Right lobe of liver (tissue), 6 donors: Measurements from ENCODE around the gene USP48. TPM values are rescaled to one million over a fixed set of nuclear protein-coding genes. Genes with fewer than 3 reads are reported as not detected.
A peak's percentile ranks its signal among the peaks of the same experiment; 100 is the strongest.

Experiments used
- ATAC-seq, 4 donors: fragments of 200-7000 bp; cut with Tn5 transposase; one replicate each; pipeline ENCODE4 v1.9.1; 2020; ENCODE audit warnings: mild to moderate bottlenecking in 4 of 4, moderate library complexity in 4 of 4
- DNase-seq, 3 donors: peaks; one replicate each; pipeline ENCODE4 v3.0.0-alpha.2; 2020
- H3K27ac ChIP-seq, 3 donors: fragments of 200-600 bp; one replicate each; pipeline ENCODE4 v1.8.0; 2022
- H3K27me3 ChIP-seq, 2 donors: fragments of 200-600 bp; one replicate each; pipeline ENCODE4 v1.8.0; 2022
- H3K36me3 ChIP-seq, 4 donors: fragments of 200-600 bp; sonication (generic) in 1 of 4; one replicate each; pipeline versions ENCODE4 v1.5.1 to v1.8.0; 2017 to 2022; ENCODE audit warnings: control low read depth in 1 of 4
- H3K4me1 ChIP-seq, 4 donors: fragments of 200-600 bp; sonication (generic) in 1 of 4; one replicate each; pipeline versions ENCODE4 v1.5.1 to v1.8.0; 2017 to 2022; ENCODE audit warnings: control low read depth in 1 of 4
- H3K4me3 ChIP-seq, 3 donors: fragments of 200-600 bp; one replicate each; pipeline ENCODE4 v1.8.0; 2022
- H3K9me3 ChIP-seq, 4 donors: fragments of 200-600 bp; sonication (generic) in 1 of 4; one replicate each; pipeline versions ENCODE4 v1.5.1 to v1.8.0; 2017 to 2022; ENCODE audit warnings: control low read depth in 1 of 4
- POLR2A ChIP-seq: fragments of 450-650 bp; IDR thresholded peaks from one replicate; pipeline ENCODE4 v1.6.1; 2017; ENCODE audit warnings: antibody characterized with exemption, mild to moderate bottlenecking
- WGBS: methylation state at CpG from one replicate; pipeline ENCODE4 v1.1.6; 2018; ENCODE audit warnings: low coverage, low lambda C conversion rate; ENCODE audit not compliant: insufficient coverage; ENCODE audit errors: missing lambda C conversion rate; 5-methylcytosine and 5-hydroxymethylcytosine counted together
- intact Hi-C, 2 donors: fragments of 100-400 bp; cut with DNase I; formaldehyde crosslinking; loops; one replicate each; pipeline versions ENCODE4 v1.11.2 to v1.14.1; 2022
- total RNA-seq, 6 experiments: library from RNA; depleted of rRNA in 2 of 6; stranded (reverse); fragments of >200 nt in 2 of 6; fragmentation: NEBNext Ultra II Directional in 3 of 6; extraction: Animal tissue kit (Norgen Biotek cat#: 25700) in 3 of 6; gene quantifications; one replicate each; pipeline versions ENCODE4 v1.1.0 to v1.2.4, GENCODE V29; 2016 to 2023
- TF ChIP-seq, protein P1 (sequence below), 4 donors: fragments of 200-600 bp in 3 of 4; fragments of 450-650 bp in 1 of 4; IDR thresholded peaks; one replicate each; pipeline versions ENCODE4 v1.5.1 to v1.8.0; 2016 to 2022; ENCODE audit warnings: antibody characterized with exemption in 4 of 4, mild to moderate bottlenecking in 2 of 4
- donor health status: DM: no; HTN: yes; CAD: no.
- donor health status: DM: no; HTN: no; CAD: no.
- donor health status: DM: no; HTN: no; CAD: no.
- donor health status: DM: no; HTN: yes; CAD: no.
- donor health status: DM: no; HTN: yes; CAD: no.

Gene USP48
- total RNA-seq, 6 experiments from 2014 or later, result 21.3 to 24.5 (median 22.8) TPM

DNA sequence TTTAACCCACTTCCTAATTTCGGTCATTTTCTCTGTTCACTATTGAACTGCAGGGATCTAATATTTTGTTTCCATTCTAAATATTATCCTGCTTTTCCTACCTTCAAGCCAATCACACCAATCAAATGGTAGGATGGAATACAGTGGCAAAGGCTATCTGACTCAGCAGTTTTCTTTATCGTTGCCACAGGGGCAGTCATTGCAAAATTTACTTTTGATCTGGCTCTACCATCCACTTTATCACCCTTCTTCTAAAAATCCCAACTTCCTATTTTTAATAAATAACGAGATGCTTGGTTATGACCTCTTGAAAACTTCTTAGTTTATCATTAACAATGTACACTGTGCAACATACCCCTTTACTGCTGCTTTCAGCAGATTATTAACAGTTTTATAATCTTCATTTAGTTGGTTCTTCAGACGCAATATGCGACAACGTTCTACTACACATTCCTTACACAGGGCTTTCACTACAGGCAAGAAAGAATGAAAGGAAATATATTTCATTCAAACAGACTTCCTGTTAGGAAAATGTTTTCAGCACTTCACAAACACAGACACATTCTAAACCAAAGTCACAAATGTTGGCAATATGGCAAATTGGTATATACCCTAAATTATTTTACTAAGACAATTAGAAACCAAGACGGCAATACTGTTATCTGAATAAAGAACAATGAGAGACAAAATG, 61.5 kb downstream of the USP48 start:
- no peaks in the 10 kb centered on the region for H3K27me3 ChIP-seq
- intact Hi-C loops, result no loop called here
- H3K9me3 ChIP-seq, result no peaks in the 10 kb centered on the region
- peak overlapping the region in 1 of 3 donors; percentile 45 for H3K27ac ChIP-seq
- TF ChIP-seq POLR2A, result no peak
- TF ChIP-seq, protein P1, sequence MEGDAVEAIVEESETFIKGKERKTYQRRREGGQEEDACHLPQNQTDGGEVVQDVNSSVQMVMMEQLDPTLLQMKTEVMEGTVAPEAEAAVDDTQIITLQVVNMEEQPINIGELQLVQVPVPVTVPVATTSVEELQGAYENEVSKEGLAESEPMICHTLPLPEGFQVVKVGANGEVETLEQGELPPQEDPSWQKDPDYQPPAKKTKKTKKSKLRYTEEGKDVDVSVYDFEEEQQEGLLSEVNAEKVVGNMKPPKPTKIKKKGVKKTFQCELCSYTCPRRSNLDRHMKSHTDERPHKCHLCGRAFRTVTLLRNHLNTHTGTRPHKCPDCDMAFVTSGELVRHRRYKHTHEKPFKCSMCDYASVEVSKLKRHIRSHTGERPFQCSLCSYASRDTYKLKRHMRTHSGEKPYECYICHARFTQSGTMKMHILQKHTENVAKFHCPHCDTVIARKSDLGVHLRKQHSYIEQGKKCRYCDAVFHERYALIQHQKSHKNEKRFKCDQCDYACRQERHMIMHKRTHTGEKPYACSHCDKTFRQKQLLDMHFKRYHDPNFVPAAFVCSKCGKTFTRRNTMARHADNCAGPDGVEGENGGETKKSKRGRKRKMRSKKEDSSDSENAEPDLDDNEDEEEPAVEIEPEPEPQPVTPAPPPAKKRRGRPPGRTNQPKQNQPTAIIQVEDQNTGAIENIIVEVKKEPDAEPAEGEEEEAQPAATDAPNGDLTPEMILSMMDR (IDR thresholded peaks at IDR 0.05), result no peak
- H3K4me1 ChIP-seq, result peaks cover 0 to 16% (median 0%) of the 10 kb centered on the region in 4 donors
- peaks cover 0 to 34% (median 2%) of the 10 kb centered on the region in 4 donors for H3K36me3 ChIP-seq
- WGBS, result 23% methylated on average over 7 of the region's 7 CpGs
- no peak overlapping the region for H3K4me3 ChIP-seq
- ATAC-seq (peak; percentile 67 to 82 (median 70)), DNase-seq (no peak)

DNA sequence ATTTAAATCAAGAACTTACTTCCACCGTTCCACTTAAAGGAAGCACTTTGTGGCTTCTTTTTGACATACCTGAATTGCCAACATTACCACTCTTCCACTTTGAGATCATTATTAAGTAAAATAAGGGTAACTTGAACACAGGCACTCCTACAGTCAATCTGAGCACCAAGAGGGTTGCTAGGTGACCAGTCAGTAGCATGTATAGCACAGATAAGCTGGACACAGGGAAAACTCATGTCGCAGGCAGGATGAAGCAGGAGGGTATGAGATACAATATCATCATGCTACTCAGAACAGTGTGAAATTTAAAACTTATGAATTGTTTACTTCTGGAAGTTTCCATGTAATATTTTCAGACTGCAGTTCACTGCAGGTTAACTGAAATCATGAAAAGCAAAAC, 66.8 kb downstream of the USP48 start:
- peaks cover 0 to 5% (median 0%) of the 10 kb centered on the region in 4 donors for H3K4me1 ChIP-seq
- H3K27ac ChIP-seq, result no peak overlapping the region
- H3K36me3 ChIP-seq, result peaks cover 0 to 71% (median 10%) of the 10 kb centered on the region in 4 donors
- DNase-seq (no peak), ATAC-seq (no peak)
- no peaks in the 10 kb centered on the region for H3K27me3 ChIP-seq
- H3K9me3 ChIP-seq, result no peaks in the 10 kb centered on the region
- intact Hi-C loops, result no loop called here
- TF ChIP-seq, protein P1 (IDR thresholded peaks at IDR 0.05), result no peak
- TF ChIP-seq POLR2A, result no peak
- 88% methylated on average over 2 of the region's 2 CpGs for WGBS
- no peak overlapping the region for H3K4me3 ChIP-seq

DNA sequence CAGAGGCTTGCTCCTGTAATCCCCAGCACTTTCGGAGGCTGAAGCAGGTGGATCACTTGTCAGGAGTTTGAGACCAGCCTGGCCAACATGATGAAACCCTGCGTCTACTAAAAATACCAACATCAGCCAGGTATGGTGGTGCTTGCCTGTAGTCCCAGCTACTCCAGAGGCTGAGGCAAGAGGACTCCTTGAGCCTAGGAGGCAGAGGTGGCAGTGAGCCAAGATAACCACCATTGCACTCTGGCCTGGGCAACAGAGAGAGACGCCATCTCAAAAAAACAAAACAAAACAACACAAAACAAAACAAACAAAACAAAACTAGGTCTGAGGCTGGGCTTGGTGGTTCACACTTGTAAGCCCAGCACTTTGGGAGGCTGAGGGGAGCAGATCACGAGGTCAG, 75.1 kb downstream of the USP48 start:
- H3K4me1 ChIP-seq, result peaks cover 0 to 5% (median 0%) of the 10 kb centered on the region in 4 donors
- peaks cover 0 to 33% (median 6%) of the 10 kb centered on the region in 4 donors for H3K36me3 ChIP-seq
- H3K4me3 ChIP-seq, result no peak overlapping the region
- no peaks in the 10 kb centered on the region for H3K9me3 ChIP-seq
- 73% methylated on average over 3 of the region's 4 CpGs for WGBS
- intact Hi-C loops, result loop anchor here in 1 of 2 donors (10.0 kb wide), 1 partner anchor 257 kb away; no protein-coding TSS in a partner anchor
- H3K27me3 ChIP-seq, result no peaks in the 10 kb centered on the region
- TF ChIP-seq POLR2A, result no peak
- DNase-seq (no peak), ATAC-seq (no peak)
- no peak overlapping the region for H3K27ac ChIP-seq

DNA sequence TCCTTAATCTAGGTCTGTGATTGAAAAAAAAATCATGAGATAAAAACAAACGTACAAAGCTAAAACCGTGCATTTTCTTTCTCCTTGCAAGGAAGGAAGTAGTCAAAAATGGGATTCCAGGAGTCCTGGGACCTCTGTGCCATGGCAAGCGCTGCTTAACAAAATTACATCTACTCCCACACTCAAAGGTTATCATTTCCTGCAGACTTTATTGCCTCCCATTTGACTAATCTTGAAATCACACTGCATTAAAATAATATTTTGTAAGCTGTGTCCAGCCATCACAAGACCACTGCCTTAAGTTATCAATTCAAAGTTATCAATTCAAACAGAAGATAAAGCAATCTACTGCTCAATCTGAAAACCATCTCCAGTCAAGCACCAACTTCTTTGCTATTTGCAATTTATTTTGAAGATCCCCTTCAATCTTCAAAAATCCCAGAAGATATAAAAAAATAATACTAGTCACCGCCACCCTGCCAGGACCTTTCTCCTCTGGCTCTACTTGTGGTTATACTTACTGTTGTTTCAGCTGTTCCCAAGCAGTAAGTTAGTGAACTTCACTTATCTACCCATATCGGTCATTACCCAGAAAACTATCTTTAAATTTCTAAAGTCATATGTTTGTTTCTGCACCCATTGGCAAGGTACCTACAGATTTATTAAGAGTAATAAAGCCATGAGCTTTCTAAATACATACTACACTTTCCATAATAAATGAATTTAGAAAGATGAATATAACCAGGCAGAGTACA, 75.7 kb downstream of the USP48 start:
- no peaks in the 10 kb centered on the region for H3K9me3 ChIP-seq
- H3K36me3 ChIP-seq, result peaks cover 0 to 33% (median 6%) of the 10 kb centered on the region in 4 donors
- no peak overlapping the region for H3K4me3 ChIP-seq
- peaks cover 0 to 10% (median 0%) of the 10 kb centered on the region in 4 donors for H3K4me1 ChIP-seq
- DNase-seq (no peak), ATAC-seq (no peak)
- TF ChIP-seq, protein P1 (IDR thresholded peaks at IDR 0.05), result no peak
- no peak for TF ChIP-seq POLR2A
- no peaks in the 10 kb centered on the region for H3K27me3 ChIP-seq
- WGBS, result 70% methylated on average over 5 of the region's 5 CpGs
- intact Hi-C loops, result loop anchor here in 1 of 2 donors (10.0 kb wide), 1 partner anchor 258 kb away; no protein-coding TSS in a partner anchor
- no peak overlapping the region for H3K27ac ChIP-seq
